Esophagus (tissue), 2 donors: ENCODE data around the gene SNX32. TPM values are rescaled to one million over a fixed set of nuclear protein-coding genes. Genes with fewer than 3 reads are reported as not detected.

ENCODE experiments used
- H3K27ac ChIP-seq, 2 donors: one replicate each; pipeline ENCODE4 v1.5.1; 2013; ENCODE audit warnings: low read depth in 2 of 2, mild to moderate bottlenecking in 2 of 2, inconsistent platforms in 1 of 2, low read length in 1 of 2, moderate library complexity in 1 of 2
- H3K27me3 ChIP-seq, 2 donors: one replicate each; pipeline ENCODE4 v1.6.1; 2013; ENCODE audit warnings: low read length in 2 of 2, control low read depth in 1 of 2, mild to moderate bottlenecking in 1 of 2; ENCODE audit not compliant: insufficient read depth in 2 of 2, control insufficient read depth in 1 of 2
- H3K36me3 ChIP-seq, 2 donors: one replicate each; pipeline ENCODE4 v1.6.1; 2013; ENCODE audit warnings: low read length in 1 of 2; ENCODE audit not compliant: control insufficient read depth in 2 of 2, insufficient read depth in 2 of 2
- H3K4me1 ChIP-seq, 2 donors: one replicate each; pipeline ENCODE4 v1.6.1; 2013; ENCODE audit warnings: low read length in 1 of 2; ENCODE audit not compliant: control insufficient read depth in 2 of 2, insufficient read depth in 2 of 2
- H3K4me3 ChIP-seq, 2 donors: one replicate each; pipeline ENCODE4 v1.5.1; 2013; ENCODE audit warnings: low read length in 2 of 2, mild to moderate bottlenecking in 2 of 2, low read depth in 1 of 2, moderate library complexity in 1 of 2
- H3K9me3 ChIP-seq, 2 donors: one replicate each; pipeline ENCODE4 v1.6.1; 2013; ENCODE audit warnings: mild to moderate bottlenecking in 2 of 2, low read depth in 1 of 2, low read length in 1 of 2, moderate library complexity in 1 of 2; ENCODE audit not compliant: control insufficient read depth in 2 of 2, insufficient read depth in 1 of 2
- WGBS, 2 donors: extraction: QIAGEN DNeasy Blood & Tissue Kit; methylation state at CpG; one replicate each; pipeline ENCODE4 v1.1.7; 2013; 5-methylcytosine and 5-hydroxymethylcytosine counted together
- polyA plus RNA-seq, 2 donors: library from polyadenylated mRNA; stranded (reverse); fragments of 200-250 nt; gene quantifications; one replicate each; pipeline ENCODE4 v1.2.3, GENCODE V29; 2013
- donor health status: healthy with polysubstance abuse.
- donor health status: Bipolar disorder and iron deficiency.

The SNX32 gene
- polyA plus RNA-seq, 2 donors: 0.15 to 0.47 TPM

GRCh38 chr11:65873318-65874156 is 39.8 kb downstream of the SNX32 start:
- H3K4me3 ChIP-seq: peak overlapping the region; percentile 47 to 49
- 6 to 7% methylated on average over 49 to 54 of the region's 54 CpGs for WGBS, 2 donors

GRCh38 chr11:65879617-65880016 is 45.9 kb downstream of the SNX32 start, which contains the start of gene CTSW:
Gene CTSW (plus strand): TSS chr11:65879837. CDS start chr11:65879855, 18 bp downstream.
- Histone ChIP-seq H3K4me1 (peaks cover 0 to 5% of the 10 kb centered on the region in 2 donors), H3K36me3 (peaks cover 2 to 24% of the 10 kb centered on the region in 2 donors), H3K4me3 (no peak within 1 kb of the TSS), H3K27me3 (no peaks in the 10 kb centered on the region), H3K9me3 (no peaks in the 10 kb centered on the region), H3K27ac (no peak within 1 kb of the TSS)
- 51% methylated on average over 7 of the region's 7 CpGs for WGBS, 2 donors

More at GRCh38 chr11:65873318-65874156, 39.8 kb downstream of the SNX32 start:
- H3K27ac ChIP-seq: peak overlapping the region; percentile 81 to 85
- no peaks in the 10 kb centered on the region for H3K9me3 ChIP-seq
- H3K4me1 ChIP-seq: peaks cover 0 to 3% of the 10 kb centered on the region in 2 donors
- H3K36me3 ChIP-seq: no peaks in the 10 kb centered on the region
- H3K27me3 ChIP-seq: no peaks in the 10 kb centered on the region

GRCh38 chr11:65880027-65880426 is 46.3 kb downstream of the SNX32 start:
- no peak overlapping the region for H3K27ac ChIP-seq
- no peaks in the 10 kb centered on the region for H3K9me3 ChIP-seq
- peaks cover 0 to 5% of the 10 kb centered on the region in 2 donors for H3K4me1 ChIP-seq
- peaks cover 2 to 26% of the 10 kb centered on the region in 2 donors for H3K36me3 ChIP-seq
- 55 to 59% methylated on average over 7 of the region's 7 CpGs for WGBS, 2 donors
- H3K4me3 ChIP-seq: no peak overlapping the region
- H3K27me3 ChIP-seq: no peaks in the 10 kb centered on the region

GRCh38 chr11:65880844-65881421 is 47.2 kb downstream of the SNX32 start:
- 65 to 70% methylated on average over 7 of the region's 7 CpGs for WGBS, 2 donors
- peaks cover 2 to 34% of the 10 kb centered on the region in 2 donors for H3K36me3 ChIP-seq
- H3K27ac ChIP-seq: no peak overlapping the region

GRCh38 chr11:65882120-65883057 is 48.6 kb downstream of the SNX32 start:
- peaks cover 2 to 34% of the 10 kb centered on the region in 2 donors for H3K36me3 ChIP-seq
- H3K27me3 ChIP-seq: no peaks in the 10 kb centered on the region
- H3K4me1 ChIP-seq: peaks cover 0 to 5% of the 10 kb centered on the region in 2 donors
- no peak overlapping the region for H3K27ac ChIP-seq
- no peak overlapping the region for H3K4me3 ChIP-seq
- H3K9me3 ChIP-seq: no peaks in the 10 kb centered on the region
- 88 to 90% methylated on average over 30 of the region's 30 CpGs for whole genome bisulfite sequencing, 2 donors

More at GRCh38 chr11:65880844-65881421, 47.2 kb downstream of the SNX32 start:
- H3K4me1 ChIP-seq: peaks cover 0 to 5% of the 10 kb centered on the region in 2 donors
- H3K4me3 ChIP-seq: no peak overlapping the region
- H3K9me3 ChIP-seq: no peaks in the 10 kb centered on the region
- H3K27me3 ChIP-seq: no peaks in the 10 kb centered on the region

GRCh38 chr11:65883058-65883761 is 49.4 kb downstream of the SNX32 start:
- 90% methylated on average over 13 of the region's 13 CpGs for WGBS, 2 donors
- H3K27me3 ChIP-seq: no peaks in the 10 kb centered on the region
- peaks cover 2 to 34% of the 10 kb centered on the region in 2 donors for H3K36me3 ChIP-seq
- H3K9me3 ChIP-seq: no peaks in the 10 kb centered on the region
- H3K27ac ChIP-seq: no peak overlapping the region
- no peak overlapping the region for H3K4me3 ChIP-seq
- peaks cover 0 to 8% of the 10 kb centered on the region in 2 donors for H3K4me1 ChIP-seq

GRCh38 chr11:65883786-65884715 is 50.3 kb downstream of the SNX32 start:
- Histone ChIP-seq H3K36me3 (peaks cover 2 to 34% of the 10 kb centered on the region in 2 donors), H3K9me3 (no peaks in the 10 kb centered on the region), H3K27ac (no peak overlapping the region), H3K4me1 (peaks cover 0 to 8% of the 10 kb centered on the region in 2 donors), H3K4me3 (no peak overlapping the region), H3K27me3 (no peaks in the 10 kb centered on the region)
- 82% methylated on average over 28 of the region's 28 CpGs for WGBS, 2 donors

GRCh38 chr11:65884716-65885092 is 50.9 kb downstream of the SNX32 start:
- Histone ChIP-seq H3K9me3 (no peaks in the 10 kb centered on the region), H3K27me3 (no peaks in the 10 kb centered on the region), H3K4me3 (no peak overlapping the region), H3K27ac (no peak overlapping the region), H3K4me1 (peaks cover 0 to 7% of the 10 kb centered on the region in 2 donors), H3K36me3 (peaks cover 2 to 34% of the 10 kb centered on the region in 2 donors)
- WGBS, 2 donors: 19 to 21% methylated on average over 8 to 9 of the region's 9 CpGs
